ENCODE results near the gene DNASE2B.

DNASE2B gene, protein sequence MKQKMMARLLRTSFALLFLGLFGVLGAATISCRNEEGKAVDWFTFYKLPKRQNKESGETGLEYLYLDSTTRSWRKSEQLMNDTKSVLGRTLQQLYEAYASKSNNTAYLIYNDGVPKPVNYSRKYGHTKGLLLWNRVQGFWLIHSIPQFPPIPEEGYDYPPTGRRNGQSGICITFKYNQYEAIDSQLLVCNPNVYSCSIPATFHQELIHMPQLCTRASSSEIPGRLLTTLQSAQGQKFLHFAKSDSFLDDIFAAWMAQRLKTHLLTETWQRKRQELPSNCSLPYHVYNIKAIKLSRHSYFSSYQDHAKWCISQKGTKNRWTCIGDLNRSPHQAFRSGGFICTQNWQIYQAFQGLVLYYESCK

DNA sequence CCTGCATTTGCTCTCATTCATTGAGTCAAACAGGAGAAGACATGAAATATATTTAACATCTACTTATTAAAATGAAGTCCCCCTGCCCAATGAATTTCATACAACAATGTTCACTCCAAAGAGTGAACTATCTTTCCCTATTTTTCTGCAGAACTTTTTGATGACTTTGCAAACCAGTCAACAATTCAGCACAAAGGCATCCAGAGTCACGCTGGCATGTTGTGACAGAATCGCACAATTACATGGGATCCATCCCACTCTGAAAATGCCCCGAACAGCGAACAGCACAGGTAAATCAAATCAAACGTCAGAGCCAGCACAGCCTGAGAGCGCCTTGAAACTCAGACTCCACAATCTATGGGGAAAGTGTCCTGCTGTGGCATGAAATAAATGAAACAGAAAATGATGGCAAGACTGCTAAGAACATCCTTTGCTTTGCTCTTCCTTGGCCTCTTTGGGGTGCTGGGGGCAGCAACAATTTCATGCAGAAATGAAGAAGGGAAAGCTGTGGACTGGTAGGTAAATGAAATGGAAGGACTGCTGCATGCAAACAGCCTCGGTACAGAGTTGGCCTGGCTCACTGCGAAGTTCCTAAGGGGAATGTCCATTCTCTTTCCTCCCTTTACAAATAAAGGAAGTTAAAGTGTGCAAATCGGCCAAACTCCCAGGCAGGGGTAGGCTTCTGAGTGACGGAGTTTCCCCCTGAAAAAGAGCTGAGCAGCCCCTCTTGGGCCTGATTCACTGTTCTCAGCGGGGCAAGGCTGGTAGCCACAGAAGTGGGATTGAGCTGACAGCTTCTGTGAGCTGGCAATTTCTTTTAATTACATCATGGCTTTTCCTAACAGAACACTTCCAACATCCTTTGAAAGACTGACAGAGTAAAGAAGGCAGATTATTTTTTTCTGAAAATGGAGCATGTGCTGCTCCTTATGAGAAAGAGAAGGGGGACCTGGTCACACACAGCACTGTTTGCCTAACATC is at the start of gene DNASE2B:
Gene DNASE2B (plus strand): TSS at position 310 of the 981 bp plus-strand sequence. CDS start 81 bp downstream, at position 391.
- no peak for DNase-seq

DNA sequence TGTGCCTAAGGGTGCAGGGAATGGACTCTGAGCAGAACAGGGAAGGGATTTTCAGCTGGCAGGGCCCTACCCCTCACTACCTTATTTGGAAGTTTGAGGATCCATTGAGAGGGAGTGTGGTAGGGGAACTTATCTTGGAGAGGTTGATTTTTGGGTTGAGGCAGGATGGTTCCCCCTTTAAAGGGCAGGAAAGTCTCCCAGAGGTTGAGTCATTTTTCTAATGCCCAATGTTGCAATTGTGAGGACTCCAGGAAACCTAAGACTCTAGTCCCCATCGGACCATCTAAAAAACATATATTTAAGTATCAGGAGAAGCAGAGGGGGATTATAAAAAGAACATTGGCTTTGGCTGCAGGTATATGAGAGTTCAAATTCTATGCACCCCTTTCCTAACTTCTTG is 49.5 kb upstream of the DNASE2B start:
- no peak for DNase-seq

DNA sequence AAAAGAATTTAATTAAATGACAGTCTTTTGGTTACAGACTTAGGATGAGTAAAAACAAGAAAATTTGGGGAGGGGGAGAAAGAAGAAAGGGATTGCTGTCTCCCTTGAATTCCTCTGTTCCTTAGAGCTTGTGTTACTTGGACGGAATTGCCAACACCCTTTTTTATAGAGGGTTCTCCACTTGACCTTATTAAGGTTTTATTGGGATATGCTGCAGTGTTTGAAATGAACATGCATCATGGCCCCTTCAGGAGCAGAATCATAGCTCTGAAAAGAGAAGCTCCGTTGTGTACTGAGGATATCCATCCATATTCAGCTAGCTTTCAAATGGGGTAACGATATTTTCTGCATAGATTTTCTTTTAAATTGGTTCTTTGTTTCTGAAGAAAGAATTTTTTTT is 48.2 kb upstream of the DNASE2B start:
- no peak for DNase-seq

DNA sequence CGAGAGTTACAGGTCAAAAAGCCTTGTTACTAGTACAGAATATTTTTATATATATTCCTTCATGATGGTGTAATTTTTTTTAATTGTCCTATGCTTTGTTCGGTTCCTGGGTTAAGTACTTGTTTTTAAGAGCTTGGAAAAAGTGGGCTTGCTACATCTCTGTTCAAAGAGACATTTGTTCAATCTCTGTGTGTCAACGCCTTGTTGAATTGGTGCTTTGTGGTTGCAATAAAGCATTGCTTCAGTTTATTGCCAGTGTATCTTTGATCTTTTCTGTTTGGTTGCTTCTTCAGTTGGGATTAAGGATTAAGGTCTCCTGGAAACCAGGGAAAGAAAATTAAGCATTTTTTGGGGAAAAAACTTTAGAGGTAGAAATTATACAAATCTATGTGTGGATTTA is 47.7 kb upstream of the DNASE2B start:
- DNase-seq: no peak

DNA sequence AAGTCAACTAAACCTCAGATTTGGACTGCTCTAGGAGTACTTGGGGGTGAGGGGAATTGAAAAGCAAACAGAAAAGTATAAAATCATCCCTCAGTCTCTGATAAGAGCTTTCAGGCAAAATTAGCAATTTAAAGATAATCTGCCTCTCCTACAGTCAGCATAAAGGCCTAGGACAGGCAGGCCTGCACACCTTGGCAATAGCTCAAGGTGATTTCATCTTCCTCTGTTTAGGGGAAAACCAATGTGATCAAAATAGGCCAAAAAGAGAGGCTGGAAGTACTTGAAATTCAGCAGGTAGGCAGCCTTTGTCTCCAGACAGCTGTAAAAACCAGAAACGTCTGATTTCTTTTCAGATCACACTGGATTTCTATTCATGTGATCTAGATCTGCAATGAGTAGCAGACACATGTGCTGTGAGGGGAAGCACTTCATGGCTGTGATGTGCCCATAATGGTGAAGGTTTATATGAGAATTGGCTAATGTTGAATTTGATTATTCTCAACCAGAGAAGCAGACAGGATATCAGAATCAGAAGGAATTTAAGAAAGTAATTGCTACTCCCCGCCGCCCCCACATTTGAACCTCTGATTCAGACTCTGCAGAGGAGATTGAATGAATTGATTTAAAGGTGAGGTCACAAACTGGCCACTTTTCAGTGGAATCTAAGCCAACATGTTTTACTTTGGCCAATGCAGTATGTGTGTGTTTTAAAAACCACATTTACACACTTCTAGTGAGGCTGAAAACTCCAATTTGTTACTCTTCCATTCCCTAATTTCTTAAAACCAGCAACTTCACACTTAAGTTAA is 45.8 kb upstream of the DNASE2B start:
- DNase-seq: no peak

DNA sequence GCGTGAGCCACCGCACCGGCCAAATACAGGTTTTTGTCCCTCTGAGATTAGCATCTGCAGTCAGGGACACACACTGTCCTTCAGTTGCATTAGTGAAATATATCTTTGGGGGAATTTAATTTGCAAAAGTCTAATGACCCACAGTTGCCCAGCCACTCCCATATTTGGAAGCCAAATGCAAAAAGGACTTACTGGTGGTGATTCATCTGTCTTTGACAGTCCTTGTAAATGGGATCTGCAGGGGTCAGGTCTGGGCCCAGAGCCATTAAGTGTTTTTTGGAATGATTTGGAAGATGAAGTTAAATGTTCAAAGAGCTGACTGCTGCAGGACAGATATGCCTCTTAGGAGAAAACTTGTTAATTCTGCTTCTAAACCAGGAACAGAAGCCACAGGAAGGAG is 44.6 kb upstream of the DNASE2B start:
- DNase-seq: no peak

DNA sequence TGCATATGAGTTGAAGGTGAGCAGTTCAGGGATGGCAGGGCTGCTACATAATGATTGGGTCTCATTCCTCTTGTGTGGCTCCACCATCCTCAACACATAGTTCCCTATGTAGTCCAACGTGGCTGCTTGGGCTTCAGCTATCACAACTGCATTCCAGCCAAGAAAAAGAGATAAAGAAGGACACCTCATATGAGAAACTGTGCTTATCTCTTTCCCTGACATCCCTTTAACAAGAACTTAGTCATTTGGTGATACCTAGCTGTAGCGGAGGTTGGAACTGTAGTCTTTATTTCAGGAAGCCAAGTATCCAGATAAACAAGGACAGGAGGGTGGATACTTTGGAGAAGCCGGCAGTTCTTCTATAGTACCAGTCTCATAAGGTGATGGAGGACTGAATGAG is 42.7 kb upstream of the DNASE2B start:
- no peak for DNase-seq

DNA sequence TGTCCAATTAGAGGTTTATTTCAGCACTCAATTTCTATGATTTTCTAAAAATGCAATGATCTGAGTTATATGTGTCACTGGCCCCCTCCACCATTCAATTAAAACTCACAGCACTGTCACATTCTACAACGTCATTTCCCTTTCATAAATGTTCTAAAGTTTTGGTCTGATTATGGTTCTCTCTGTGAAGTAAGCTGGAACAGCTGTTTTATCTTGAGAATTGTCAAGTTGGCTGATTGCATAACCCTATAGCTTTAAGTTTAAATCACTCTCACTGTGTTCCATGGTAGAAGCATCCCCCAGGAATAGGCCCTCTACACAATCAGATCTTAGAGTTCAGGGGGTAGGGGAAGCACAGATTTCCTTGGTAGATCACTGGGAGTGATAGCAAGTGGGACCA is 41.4 kb upstream of the DNASE2B start:
- no peak for DNase-seq

DNA sequence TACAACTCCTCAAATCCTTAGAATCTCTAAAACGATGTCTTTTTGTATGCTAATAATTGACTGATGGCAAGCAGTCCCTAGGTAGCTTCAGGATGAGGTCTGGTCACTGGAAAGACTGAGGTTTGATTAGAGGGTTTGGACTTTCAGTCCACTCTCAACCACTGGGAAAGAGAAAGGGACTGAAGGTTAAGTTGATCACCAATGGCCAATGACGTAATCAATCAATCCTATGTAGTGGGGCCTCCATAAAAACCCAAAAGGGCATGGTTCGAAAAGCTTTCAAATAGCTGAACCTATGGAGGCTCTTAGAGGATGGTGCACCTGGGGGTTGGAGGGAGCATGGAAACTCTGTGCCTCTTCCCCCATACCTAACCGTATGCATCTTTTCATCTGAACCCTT is 39.6 kb upstream of the DNASE2B start:
- DNase-seq: no peak

DNA sequence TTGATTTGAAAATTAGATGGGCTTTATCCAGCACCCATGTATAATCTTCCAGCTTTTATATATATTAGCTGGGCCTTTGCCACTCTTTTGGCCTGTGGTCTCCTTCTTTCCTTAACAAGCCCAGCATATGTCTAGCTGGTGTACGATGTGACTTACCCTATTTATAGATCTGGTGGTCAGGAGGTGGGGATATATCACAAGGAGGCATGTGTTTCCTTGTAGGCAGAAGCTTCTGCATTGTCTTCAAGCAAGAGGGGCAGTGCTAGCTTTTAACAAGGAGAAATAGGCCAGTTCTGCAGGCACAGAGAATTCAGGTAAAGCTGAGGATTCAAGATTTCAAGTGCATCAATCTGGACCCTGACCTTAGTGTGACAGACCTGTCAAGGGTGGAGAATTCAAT is 38.0 kb upstream of the DNASE2B start:
- DNase-seq: peak; percentile 49

DNA sequence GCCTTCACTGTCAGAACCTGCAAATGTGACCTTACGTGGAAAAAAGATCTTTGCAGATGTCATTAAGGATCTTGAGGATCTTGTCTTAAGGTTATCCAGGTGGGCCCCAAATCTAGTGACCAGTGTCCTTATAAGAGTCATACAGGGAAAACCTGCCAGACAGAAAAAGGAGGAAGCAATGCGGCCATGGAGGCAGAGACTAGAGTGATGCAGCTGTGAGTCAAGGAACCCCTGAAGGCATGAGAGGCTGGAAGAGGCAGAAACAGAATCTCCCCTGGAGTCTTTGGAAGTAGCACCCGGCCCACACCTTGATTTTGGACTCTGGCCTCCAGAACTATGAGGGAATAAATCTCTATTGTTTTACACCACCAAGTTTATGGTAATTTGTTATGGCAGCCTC is 36.5 kb upstream of the DNASE2B start:
- DNase-seq: no peak

DNA sequence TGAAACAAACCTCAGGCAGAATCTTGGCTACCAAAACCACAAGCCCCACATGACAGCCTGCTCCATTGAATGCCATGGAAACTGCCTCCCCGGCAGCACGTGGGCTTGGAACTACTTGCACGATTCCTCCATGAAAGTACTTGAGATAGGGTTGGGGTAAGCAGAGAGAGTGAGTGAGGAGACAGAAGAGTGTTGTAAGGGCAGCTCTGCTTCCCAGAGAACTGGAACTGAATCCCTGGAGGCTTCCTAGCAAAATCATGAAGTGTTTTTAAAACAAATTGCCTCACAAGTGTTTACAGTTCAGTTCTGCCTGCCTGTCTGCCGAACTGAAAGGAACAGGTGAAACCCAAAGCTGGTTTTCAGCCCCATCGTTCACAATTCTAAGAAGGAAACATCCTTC is 35.3 kb upstream of the DNASE2B start:
- DNase-seq: peak; percentile 28

DNA sequence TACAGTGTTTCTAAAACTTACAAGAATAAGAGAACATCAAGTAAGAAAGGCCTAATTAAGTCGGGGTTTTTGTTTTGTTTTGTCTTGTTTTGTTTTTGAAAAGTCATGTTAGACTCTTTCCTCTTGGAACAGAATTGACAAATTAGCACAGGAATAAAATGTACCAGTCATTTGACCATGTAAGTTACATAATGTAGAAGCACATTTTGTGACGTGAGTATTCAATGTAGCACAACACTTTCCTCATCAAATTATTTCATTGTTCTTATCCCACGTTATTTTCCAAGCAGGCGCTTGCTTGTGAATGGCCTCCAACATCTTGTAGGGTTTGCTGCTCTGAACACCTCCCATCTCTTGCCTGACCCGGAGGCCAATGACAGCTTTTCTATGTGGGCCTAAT is 34.7 kb upstream of the DNASE2B start:
- DNase-seq: no peak

DNA sequence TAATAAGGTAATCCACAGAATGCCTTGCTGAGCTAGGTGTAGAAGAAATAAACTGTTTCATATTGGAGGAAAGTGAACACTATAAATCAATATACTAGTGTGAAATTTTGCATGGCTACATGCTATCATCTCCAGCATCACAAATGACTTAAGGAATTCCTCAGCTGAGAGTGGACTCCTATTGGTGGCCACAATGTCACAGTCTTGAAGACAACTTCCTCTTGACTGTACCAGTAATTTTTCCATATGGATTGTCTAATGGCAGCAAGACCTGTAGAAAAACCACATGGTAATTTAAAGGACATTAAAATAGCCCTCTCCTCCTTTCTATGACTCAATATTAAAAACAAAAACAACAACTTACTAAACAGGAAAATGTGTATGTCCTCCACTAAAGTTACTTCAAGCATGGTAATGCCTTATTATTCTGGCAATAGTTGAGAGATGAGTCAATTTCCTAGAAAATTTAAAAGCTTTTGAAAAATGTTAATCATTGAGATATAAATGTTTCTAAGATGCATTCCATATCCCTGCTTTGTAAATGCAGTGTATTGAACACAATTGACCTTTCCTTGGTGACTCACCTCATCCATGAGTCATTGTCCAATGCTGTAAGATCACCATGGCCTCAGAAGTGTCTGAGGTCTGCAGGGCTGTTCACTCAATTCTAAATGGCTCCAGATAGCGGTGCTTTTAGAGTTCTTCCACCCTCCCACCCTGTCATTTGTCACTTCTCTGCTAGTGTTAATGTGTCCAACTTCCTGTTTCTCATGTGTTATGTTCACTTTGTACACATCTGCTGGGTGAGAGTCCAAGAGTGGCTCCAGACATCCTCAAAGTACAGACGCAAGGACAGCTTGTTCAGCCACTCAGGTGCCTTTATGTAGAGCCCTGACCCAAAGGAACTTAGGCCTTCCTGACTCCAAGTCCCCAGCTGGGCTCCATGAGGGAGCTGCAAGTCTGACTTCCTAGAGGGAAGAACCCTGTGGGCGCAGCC is 32.8 kb upstream of the DNASE2B start:
- peak; percentile 55 for DNase-seq

DNA sequence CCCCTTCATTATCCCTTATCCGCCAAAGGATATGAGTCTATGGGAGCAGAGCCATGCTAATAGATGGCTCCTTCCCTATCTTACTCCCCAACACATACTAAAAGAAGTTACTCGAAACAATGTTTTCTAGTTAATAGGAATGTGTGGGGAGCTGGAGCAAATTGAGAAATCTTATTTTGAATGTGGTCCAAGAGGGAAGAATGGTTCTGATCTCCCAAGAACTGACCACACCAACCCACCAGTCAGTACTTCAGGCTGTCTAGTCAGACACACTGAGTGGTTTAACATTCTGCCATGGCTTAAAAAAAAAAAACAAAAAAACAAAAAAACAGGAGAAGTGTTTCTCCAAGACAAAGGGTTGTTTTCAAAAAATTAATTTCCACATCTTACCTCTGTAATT is 31.5 kb upstream of the DNASE2B start:
- DNase-seq: no peak

DNA sequence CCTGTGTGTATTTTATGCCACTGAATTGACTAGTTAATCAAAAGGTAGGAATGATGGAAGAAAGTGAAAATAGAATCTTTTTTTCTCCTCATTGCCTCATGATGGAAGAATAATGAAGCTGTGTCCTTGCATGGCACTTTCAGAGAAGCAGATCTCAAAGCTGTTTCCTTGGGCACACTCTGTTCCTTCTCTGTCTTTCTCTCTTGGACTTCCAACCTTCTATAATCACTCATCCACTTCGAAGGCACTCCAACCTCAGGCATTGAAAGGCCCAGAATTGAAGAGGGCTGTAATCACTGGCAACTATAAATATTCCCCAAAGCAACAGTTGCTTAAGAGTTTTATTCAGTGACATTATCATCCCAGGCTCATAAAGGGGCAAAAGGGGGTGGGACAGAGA is 31.1 kb upstream of the DNASE2B start:
- DNase-seq: no peak

DNA sequence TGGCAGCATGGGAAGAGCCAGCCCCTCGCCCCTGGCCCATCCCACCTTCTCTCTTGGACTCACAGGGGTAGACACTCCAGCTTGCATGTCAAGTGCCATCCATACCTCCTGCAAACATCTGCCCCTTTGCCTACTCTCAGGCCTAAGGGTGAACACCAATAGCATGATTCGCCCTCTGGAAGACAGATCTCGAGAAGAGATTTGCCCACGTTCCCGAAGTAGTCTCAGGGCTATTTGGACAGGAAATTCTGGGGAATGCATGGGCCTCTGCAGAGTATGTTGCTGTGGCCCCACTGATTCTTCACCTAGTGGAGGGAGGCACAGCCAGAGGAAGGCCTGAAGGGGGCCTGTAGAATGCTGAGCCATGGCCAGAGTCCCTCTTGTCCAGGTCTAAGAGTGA is 29.8 kb upstream of the DNASE2B start:
- DNase-seq: no peak

DNA sequence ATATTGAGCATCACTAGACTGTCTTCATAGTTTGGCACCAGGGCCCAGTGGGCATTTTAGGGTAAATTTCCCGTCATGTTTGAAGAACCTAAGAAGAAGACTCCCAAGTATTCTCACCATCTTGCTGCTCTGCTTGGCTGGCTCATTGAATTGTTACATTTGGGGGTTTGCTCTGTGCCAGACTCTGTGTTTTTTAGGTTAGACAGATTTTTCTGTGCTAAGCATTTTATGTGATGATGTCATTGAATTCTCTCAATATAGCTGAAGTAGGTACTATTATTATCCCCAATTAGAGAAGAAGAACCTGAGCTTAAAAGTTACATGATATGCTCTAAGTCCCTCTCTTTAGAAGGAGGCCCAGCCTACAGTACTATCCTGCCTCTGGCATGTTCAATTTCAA is 28.0 kb upstream of the DNASE2B start:
- no peak for DNase-seq

DNA sequence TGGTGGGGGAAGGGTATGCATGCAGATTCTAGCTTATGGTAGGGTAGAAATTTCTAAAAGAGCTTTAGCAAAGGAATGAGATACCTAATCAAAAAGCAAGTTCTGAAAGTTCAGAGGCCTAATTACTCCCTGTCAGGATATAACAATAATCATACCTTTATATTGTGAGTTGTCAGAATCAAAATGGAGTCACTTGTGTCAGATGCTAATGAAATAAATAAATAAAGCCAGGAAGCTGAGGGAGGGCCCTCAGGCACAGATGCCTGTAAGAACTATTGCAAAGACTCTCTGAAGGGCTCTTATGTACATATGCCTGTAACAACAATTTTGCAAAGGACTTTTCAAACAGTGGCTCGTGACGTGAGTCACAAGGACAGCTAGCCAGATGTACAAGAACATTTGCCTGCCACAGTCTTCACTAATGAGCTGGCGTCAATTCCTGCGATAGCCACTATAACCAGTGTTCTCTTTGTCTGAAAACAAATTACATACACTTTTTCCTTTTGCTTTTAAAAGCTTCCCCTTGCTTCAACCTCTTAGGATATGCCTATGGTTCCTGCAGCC is 27.4 kb upstream of the DNASE2B start:
- DNase-seq: no peak

DNA sequence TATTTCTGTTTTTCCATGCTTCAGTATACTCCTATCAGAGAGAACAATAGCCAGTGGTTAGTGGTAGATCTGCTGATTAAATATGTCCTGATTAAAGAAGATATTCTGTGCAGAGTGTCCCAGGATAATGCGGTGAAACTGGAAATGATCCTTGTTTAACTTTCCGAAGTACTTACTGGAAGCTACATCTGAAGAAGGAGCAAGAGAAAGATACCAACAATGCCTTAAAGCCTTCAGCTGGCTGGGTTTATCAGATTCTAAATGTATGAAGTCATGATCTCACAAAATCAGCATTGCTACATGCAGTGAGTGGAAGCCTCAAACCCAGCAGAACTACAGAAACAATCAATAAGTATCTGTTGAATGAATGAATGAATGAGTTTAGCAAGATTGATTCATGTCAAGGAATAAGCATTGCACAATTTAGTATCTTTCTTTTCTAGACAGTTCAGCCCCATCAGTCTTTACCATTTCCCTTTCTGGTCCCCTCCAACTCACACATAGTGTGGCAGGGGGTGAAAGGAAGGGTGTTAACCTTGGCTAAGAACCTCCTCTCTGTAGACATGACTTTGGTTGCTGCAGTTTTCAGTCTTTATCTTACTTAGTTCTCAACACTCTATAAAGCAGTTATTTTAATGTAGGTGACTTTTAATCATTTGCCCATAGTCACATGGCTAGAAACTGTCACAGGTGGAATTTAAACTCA is 24.7 kb upstream of the DNASE2B start:
- no peak for DNase-seq
